Measurements from ENCODE around the gene MALT1. TPM values are rescaled to one million over a fixed set of nuclear protein-coding genes. Genes with fewer than 3 reads are reported as not detected.

Gene MALT1
- polyA plus RNA-seq, 3 donors, result 18.3 to 24.9 (median 23.8) TPM

- Mint-ChIP-seq H3K9me3 (peaks cover 0 to 4% (median 2%) of the 10 kb centered on the region in 7 donors), H3K36me3 (no peaks in the 10 kb centered on the region), H3K27ac (peak overlapping the region in 1 of 7 donors; percentile 76), H3K4me1 (peaks cover 5% of the 10 kb centered on the region), H3K27me3 (ENCODE audit: low read depth in 3 of 3) (peaks cover 3 to 10% (median 6%) of the 10 kb centered on the region in 3 donors), H3K4me3 (no peak overlapping the region)
- no peak overlapping the region for H3K9ac ChIP-seq (ENCODE audit: insufficient read depth, low read length, poor library complexity, severe bottlenecking)
- DNase-seq, result no peak
- H3K4me3 ChIP-seq (replicated peaks in 1 of 3; ENCODE audit: low read depth in 2 of 3, low read length in 3 of 3), result no peak overlapping the region
- no peak for TF ChIP-seq CTCF (IDR thresholded peaks at IDR 0.05)
- H3K27me3 ChIP-seq (ENCODE audit: control insufficient read depth in 2 of 2, insufficient read depth in 2 of 2, low read length in 2 of 2), result no peaks in the 10 kb centered on the region
- no peaks in the 10 kb centered on the region for H3K79me2 ChIP-seq (ENCODE audit: insufficient read depth, low read length)
- H3K36me3 ChIP-seq (replicated peaks in 1 of 2; ENCODE audit: control insufficient read depth in 1 of 2, insufficient read depth in 2 of 2, low read length in 2 of 2), result no peaks in the 10 kb centered on the region
- no peaks in the 10 kb centered on the region for H3K9me3 ChIP-seq (replicated peaks in 1 of 2; ENCODE audit: control insufficient read depth in 1 of 2, insufficient read depth in 1 of 2, low read length in 2 of 2)
- H2AFZ ChIP-seq (ENCODE audit: insufficient read depth, low read depth, low read length, poor library complexity, severe bottlenecking), result no peak overlapping the region
- intact Hi-C loops (cut with micrococcal nuclease), result no loop called here
- WGBS (ENCODE audit: insufficient coverage), result 18% methylated on average over 3 of the region's 4 CpGs
- H3K27ac ChIP-seq (ENCODE audit: low read depth in 1 of 2, low read length in 2 of 2), result no peak overlapping the region
- no peaks in the 10 kb centered on the region for H3K4me1 ChIP-seq (ENCODE audit: control insufficient read depth in 1 of 2, insufficient read depth in 2 of 2, low read length in 2 of 2)
- H4K20me1 ChIP-seq (ENCODE audit: insufficient read depth, low read length), result no peaks in the 10 kb centered on the region
- no peak overlapping the region for H3K4me2 ChIP-seq (replicated peaks; ENCODE audit: extremely low read depth, low read length, poor library complexity, severe bottlenecking)
Observed at GRCh38 chr18:58800582-58800981, 129.3 kb downstream of the MALT1 start.

DNA sequence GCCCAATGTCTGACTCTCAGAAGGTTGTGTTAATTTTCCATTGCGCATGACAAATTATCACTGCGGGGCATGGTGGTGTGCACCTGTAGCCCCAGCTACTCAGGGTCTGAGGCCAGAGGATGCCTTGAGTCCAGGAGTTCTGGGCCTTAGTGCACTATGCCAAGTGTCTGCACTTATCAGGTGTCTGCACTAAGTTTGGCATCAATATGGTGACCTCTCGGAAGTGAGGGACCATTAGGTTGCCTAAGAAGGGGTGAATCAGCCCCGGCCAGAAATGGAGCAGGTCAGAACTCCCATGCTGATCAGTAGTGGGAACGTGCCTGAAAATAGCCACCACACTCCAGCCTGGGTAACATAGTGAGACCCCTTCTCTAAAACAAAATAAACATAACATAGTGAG lies 131.7 kb downstream of the MALT1 start:
- Histone ChIP-seq H3K27ac (ENCODE audit: low read depth in 1 of 2, low read length in 2 of 2) (no peak overlapping the region), H4K20me1 (ENCODE audit: insufficient read depth, low read length) (no peaks in the 10 kb centered on the region), H3K4me1 (ENCODE audit: control insufficient read depth in 1 of 2, insufficient read depth in 2 of 2, low read length in 2 of 2) (no peaks in the 10 kb centered on the region), H3K4me3 (replicated peaks in 1 of 3; ENCODE audit: low read depth in 2 of 3, low read length in 3 of 3) (no peak overlapping the region), H3K27me3 (ENCODE audit: control insufficient read depth in 2 of 2, insufficient read depth in 2 of 2, low read length in 2 of 2) (no peaks in the 10 kb centered on the region), H3K9ac (ENCODE audit: insufficient read depth, low read length, poor library complexity, severe bottlenecking) (no peak overlapping the region), H3K36me3 (replicated peaks in 1 of 2; ENCODE audit: control insufficient read depth in 1 of 2, insufficient read depth in 2 of 2, low read length in 2 of 2) (no peaks in the 10 kb centered on the region), H3K9me3 (replicated peaks in 1 of 2; ENCODE audit: control insufficient read depth in 1 of 2, insufficient read depth in 1 of 2, low read length in 2 of 2) (no peaks in the 10 kb centered on the region), H2AFZ (ENCODE audit: insufficient read depth, low read depth, low read length, poor library complexity, severe bottlenecking) (no peak overlapping the region), H3K79me2 (ENCODE audit: insufficient read depth, low read length) (no peaks in the 10 kb centered on the region), H3K4me2 (replicated peaks; ENCODE audit: extremely low read depth, low read length, poor library complexity, severe bottlenecking) (no peak overlapping the region)
- Mint-ChIP-seq H3K4me3 (no peak overlapping the region), H3K27ac (no peak overlapping the region), H3K27me3 (ENCODE audit: low read depth in 3 of 3) (peaks cover 4 to 6% (median 5%) of the 10 kb centered on the region in 3 donors), H3K9me3 (peaks cover 0 to 4% (median 2%) of the 10 kb centered on the region in 7 donors), H3K4me1 (peaks cover 5% of the 10 kb centered on the region), H3K36me3 (no peaks in the 10 kb centered on the region)
- no peak for DNase-seq
- no peak for TF ChIP-seq CTCF (IDR thresholded peaks at IDR 0.05)
- WGBS (ENCODE audit: insufficient coverage), result 87% methylated on average over 4 of the region's 5 CpGs
- intact Hi-C loops (cut with micrococcal nuclease), result no loop called here

Measured in CD14-positive monocyte (primary cell).